Measurements from ENCODE around the gene KIF11.

DNA sequence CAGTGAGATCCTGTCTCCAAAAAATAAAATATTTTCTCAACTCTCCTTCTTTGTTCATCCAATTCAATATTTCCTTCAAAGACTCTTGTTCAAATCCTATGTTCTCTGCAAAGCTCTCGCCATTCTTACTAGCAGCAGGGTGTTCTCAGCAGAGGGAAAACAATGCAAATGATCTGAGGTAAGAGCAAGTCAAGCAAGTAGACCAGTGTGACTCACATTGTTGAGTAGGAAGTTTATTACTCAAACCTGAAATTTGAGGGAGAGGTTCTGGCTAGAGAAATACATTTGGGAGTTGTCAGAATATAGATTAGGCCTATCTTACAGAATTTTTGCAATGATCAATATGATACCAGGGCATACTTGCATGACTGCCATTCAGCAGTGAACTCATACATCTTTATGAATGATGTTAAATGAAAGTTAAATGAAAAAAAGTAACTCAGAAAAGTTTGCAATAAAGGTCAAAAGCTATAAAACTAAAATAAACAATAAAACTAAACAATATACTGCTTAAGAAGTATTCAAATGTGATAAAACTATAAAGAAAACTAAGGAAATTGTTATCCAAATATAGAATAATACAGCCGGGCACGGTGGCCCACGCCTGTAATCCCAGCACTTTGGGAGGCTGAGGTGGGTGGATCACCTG is 24.9 kb upstream of the KIF11 start:
- no peak for TF ChIP-seq POLR2AphosphoS5 (IDR thresholded peaks at IDR 0.05; ENCODE audit: low read depth, low read length)
- TF ChIP-seq, protein P1, sequence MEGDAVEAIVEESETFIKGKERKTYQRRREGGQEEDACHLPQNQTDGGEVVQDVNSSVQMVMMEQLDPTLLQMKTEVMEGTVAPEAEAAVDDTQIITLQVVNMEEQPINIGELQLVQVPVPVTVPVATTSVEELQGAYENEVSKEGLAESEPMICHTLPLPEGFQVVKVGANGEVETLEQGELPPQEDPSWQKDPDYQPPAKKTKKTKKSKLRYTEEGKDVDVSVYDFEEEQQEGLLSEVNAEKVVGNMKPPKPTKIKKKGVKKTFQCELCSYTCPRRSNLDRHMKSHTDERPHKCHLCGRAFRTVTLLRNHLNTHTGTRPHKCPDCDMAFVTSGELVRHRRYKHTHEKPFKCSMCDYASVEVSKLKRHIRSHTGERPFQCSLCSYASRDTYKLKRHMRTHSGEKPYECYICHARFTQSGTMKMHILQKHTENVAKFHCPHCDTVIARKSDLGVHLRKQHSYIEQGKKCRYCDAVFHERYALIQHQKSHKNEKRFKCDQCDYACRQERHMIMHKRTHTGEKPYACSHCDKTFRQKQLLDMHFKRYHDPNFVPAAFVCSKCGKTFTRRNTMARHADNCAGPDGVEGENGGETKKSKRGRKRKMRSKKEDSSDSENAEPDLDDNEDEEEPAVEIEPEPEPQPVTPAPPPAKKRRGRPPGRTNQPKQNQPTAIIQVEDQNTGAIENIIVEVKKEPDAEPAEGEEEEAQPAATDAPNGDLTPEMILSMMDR (IDR thresholded peaks at IDR 0.05): no peak
- TF ChIP-seq, protein P2, sequence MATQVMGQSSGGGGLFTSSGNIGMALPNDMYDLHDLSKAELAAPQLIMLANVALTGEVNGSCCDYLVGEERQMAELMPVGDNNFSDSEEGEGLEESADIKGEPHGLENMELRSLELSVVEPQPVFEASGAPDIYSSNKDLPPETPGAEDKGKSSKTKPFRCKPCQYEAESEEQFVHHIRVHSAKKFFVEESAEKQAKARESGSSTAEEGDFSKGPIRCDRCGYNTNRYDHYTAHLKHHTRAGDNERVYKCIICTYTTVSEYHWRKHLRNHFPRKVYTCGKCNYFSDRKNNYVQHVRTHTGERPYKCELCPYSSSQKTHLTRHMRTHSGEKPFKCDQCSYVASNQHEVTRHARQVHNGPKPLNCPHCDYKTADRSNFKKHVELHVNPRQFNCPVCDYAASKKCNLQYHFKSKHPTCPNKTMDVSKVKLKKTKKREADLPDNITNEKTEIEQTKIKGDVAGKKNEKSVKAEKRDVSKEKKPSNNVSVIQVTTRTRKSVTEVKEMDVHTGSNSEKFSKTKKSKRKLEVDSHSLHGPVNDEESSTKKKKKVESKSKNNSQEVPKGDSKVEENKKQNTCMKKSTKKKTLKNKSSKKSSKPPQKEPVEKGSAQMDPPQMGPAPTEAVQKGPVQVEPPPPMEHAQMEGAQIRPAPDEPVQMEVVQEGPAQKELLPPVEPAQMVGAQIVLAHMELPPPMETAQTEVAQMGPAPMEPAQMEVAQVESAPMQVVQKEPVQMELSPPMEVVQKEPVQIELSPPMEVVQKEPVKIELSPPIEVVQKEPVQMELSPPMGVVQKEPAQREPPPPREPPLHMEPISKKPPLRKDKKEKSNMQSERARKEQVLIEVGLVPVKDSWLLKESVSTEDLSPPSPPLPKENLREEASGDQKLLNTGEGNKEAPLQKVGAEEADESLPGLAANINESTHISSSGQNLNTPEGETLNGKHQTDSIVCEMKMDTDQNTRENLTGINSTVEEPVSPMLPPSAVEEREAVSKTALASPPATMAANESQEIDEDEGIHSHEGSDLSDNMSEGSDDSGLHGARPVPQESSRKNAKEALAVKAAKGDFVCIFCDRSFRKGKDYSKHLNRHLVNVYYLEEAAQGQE (IDR thresholded peaks at IDR 0.05; ENCODE audit: insufficient read depth in 1 of 2, low read depth in 2 of 2, low read length in 1 of 2): no peak
